ENCODE results near the gene YEATS2.
A peak's percentile ranks its signal among the peaks of the same experiment; 100 is the strongest.
"Not testable (repeated sequence)": the region's sequence is repeated elsewhere in the genome, so short reads cannot be mapped to it uniquely, and the experiment has no call there.

Gene YEATS2

GRCh38 chr3:183766745-183767606, 69.4 kb downstream of the YEATS2 start:
- ChIA-PET POLR2A (interaction anchor here (0.6 kb wide), 2 partner anchors 219 to 359 kb away, joined by 3 to 4 read pairs; no protein-coding TSS in a partner anchor), CTCF (interaction anchor here (0.7 to 2.9 kb wide), 38 partner anchors 9 to 644 kb away, joined by 3 to 22 read pairs (median 4); partner anchors contain the start of gene PARL)
- peak; percentile 78 for TF ChIP-seq CTCF (IDR thresholded peaks at IDR 0.05; ENCODE audit: insufficient read depth, low read length, missing control alignments)
- DNase-seq (ENCODE audit: low read depth, low spot score) = no peak
- H3K4me3 ChIP-seq (ENCODE audit: low read depth, low read length) = no peak overlapping the region

- H3K4me3 ChIP-seq (ENCODE audit: low read depth, low read length) = no peak overlapping the region
- no peak for DNase-seq (ENCODE audit: low read depth, low spot score)
- CTCF ChIA-PET = interaction anchor here (1.9 to 2.9 kb wide), 2 partner anchors 299 to 300 kb away, joined by 8 to 12 read pairs; no protein-coding TSS in a partner anchor
- POLR2A ChIA-PET = no interaction called here
- no peak for TF ChIP-seq CTCF (IDR thresholded peaks at IDR 0.05; ENCODE audit: insufficient read depth, low read length, missing control alignments)
Observed at GRCh38 chr3:183768114-183768513, 70.5 kb downstream of the YEATS2 start.

- no peak overlapping the region for H3K4me3 ChIP-seq (ENCODE audit: low read depth, low read length)
- TF ChIP-seq CTCF (IDR thresholded peaks at IDR 0.05; ENCODE audit: insufficient read depth, low read length, missing control alignments) = no peak
- no peak for DNase-seq (ENCODE audit: low read depth, low spot score)
- ChIA-PET POLR2A (no interaction called here), CTCF (interaction anchor here (0.9 to 2.0 kb wide), 6 partner anchors 10 to 301 kb away, joined by 3 to 7 read pairs (median 4); no protein-coding TSS in a partner anchor)
Observed at GRCh38 chr3:183769453-183769852, 71.9 kb downstream of the YEATS2 start.

- POLR2A ChIA-PET = interaction anchor here (1.5 kb wide), 1 partner anchor 9 kb away, joined by 4 read pairs; no protein-coding TSS in a partner anchor
- CTCF ChIA-PET = interaction anchor here (1.0 kb wide), 2 partner anchors 9 to 306 kb away, joined by 4 to 5 read pairs; no protein-coding TSS in a partner anchor
Observed at GRCh38 chr3:183774631-183775030, 77.0 kb downstream of the YEATS2 start.

GRCh38 chr3:183775781-183776180, 78.2 kb downstream of the YEATS2 start:
- no peak for DNase-seq (ENCODE audit: low read depth, low spot score)
- TF ChIP-seq CTCF (IDR thresholded peaks at IDR 0.05; ENCODE audit: insufficient read depth, low read length, missing control alignments) = no peak
- ChIA-PET POLR2A (no interaction called here), CTCF (interaction anchor here (0.9 to 1.5 kb wide), 4 partner anchors 9 to 296 kb away, joined by 3 to 7 read pairs (median 4); no protein-coding TSS in a partner anchor)
- H3K4me3 ChIP-seq (ENCODE audit: low read depth, low read length) = no peak overlapping the region

More at GRCh38 chr3:183774631-183775030, 77.0 kb downstream of the YEATS2 start:
- no peak overlapping the region for H3K4me3 ChIP-seq (ENCODE audit: low read depth, low read length)
- DNase-seq (ENCODE audit: low read depth, low spot score) = peak; percentile 77
- TF ChIP-seq CTCF (IDR thresholded peaks at IDR 0.05; ENCODE audit: insufficient read depth, low read length, missing control alignments) = no peak

- H3K4me3 ChIP-seq (ENCODE audit: low read depth, low read length); DNase-seq (ENCODE audit: low read depth, low spot score); POLR2A ChIA-PET: not testable (repeated sequence)
- CTCF ChIA-PET = interaction anchor here (0.9 to 1.5 kb wide), 4 partner anchors 10 to 297 kb away, joined by 3 to 7 read pairs (median 4); no protein-coding TSS in a partner anchor
Observed at GRCh38 chr3:183776451-183776850, 78.9 kb downstream of the YEATS2 start.

Data from AG04449 (cell line).